Measurements from ENCODE around the gene TFEB.

The TFEB gene

GRCh38 chr6:41672816-41673703, 62.3 kb downstream of the TFEB start:
- no peaks in the 10 kb centered on the region for H3K4me1 Mint-ChIP-seq (ENCODE audit: low read depth)
- peaks cover 2% of the 10 kb centered on the region for H3K27me3 Mint-ChIP-seq (ENCODE audit: low read depth)
- no peak overlapping the region for H3K4me3 Mint-ChIP-seq
- H3K36me3 Mint-ChIP-seq (ENCODE audit: low read depth): no peaks in the 10 kb centered on the region
- H3K27ac Mint-ChIP-seq: no peak overlapping the region
- no peak for DNase-seq (ENCODE audit: low spot score)
- H3K9me3 Mint-ChIP-seq: no peaks in the 10 kb centered on the region

GRCh38 chr6:41672016-41672415, 63.4 kb downstream of the TFEB start:
- peaks cover 10% of the 10 kb centered on the region for H3K27me3 Mint-ChIP-seq (ENCODE audit: low read depth)
- H3K4me3 Mint-ChIP-seq: no peak overlapping the region
- no peak for DNase-seq (ENCODE audit: low spot score)

GRCh38 chr6:41671376-41671775, 64.0 kb downstream of the TFEB start:
- no peaks in the 10 kb centered on the region for H3K36me3 Mint-ChIP-seq (ENCODE audit: low read depth)
- H3K9me3 Mint-ChIP-seq: no peaks in the 10 kb centered on the region
- H3K27me3 Mint-ChIP-seq (ENCODE audit: low read depth): peaks cover 11% of the 10 kb centered on the region
- H3K27ac Mint-ChIP-seq: no peak overlapping the region
- DNase-seq (ENCODE audit: low spot score): no peak
- H3K4me3 Mint-ChIP-seq: no peak overlapping the region
- no peaks in the 10 kb centered on the region for H3K4me1 Mint-ChIP-seq (ENCODE audit: low read depth)

More at GRCh38 chr6:41672016-41672415, 63.4 kb downstream of the TFEB start:
- no peak overlapping the region for H3K27ac Mint-ChIP-seq
- no peaks in the 10 kb centered on the region for H3K36me3 Mint-ChIP-seq (ENCODE audit: low read depth)
- H3K9me3 Mint-ChIP-seq: no peaks in the 10 kb centered on the region
- no peaks in the 10 kb centered on the region for H3K4me1 Mint-ChIP-seq (ENCODE audit: low read depth)

GRCh38 chr6:41670703-41671360, 64.6 kb downstream of the TFEB start:
- no peaks in the 10 kb centered on the region for H3K36me3 Mint-ChIP-seq (ENCODE audit: low read depth)
- DNase-seq (ENCODE audit: low spot score): no peak
- H3K9me3 Mint-ChIP-seq: no peaks in the 10 kb centered on the region
- H3K4me1 Mint-ChIP-seq (ENCODE audit: low read depth): no peaks in the 10 kb centered on the region
- H3K4me3 Mint-ChIP-seq: no peak overlapping the region
- peaks cover 12% of the 10 kb centered on the region for H3K27me3 Mint-ChIP-seq (ENCODE audit: low read depth)
- no peak overlapping the region for H3K27ac Mint-ChIP-seq

- no peak overlapping the region for H3K27ac Mint-ChIP-seq
- H3K4me3 Mint-ChIP-seq: no peak overlapping the region
- no peaks in the 10 kb centered on the region for H3K4me1 Mint-ChIP-seq (ENCODE audit: low read depth)
- H3K27me3 Mint-ChIP-seq (ENCODE audit: low read depth): peaks cover 12% of the 10 kb centered on the region
- no peak for DNase-seq (ENCODE audit: low spot score)
- no peaks in the 10 kb centered on the region for H3K36me3 Mint-ChIP-seq (ENCODE audit: low read depth)
- no peaks in the 10 kb centered on the region for H3K9me3 Mint-ChIP-seq
Observed at GRCh38 chr6:41668968-41669367, 66.4 kb downstream of the TFEB start.

GRCh38 chr6:41667195-41667594, 68.2 kb downstream of the TFEB start:
- H3K36me3 Mint-ChIP-seq (ENCODE audit: low read depth): no peaks in the 10 kb centered on the region
- H3K4me3 Mint-ChIP-seq: no peak overlapping the region
- peaks cover 16% of the 10 kb centered on the region for H3K27me3 Mint-ChIP-seq (ENCODE audit: low read depth)
- DNase-seq (ENCODE audit: low spot score): no peak
- no peaks in the 10 kb centered on the region for H3K4me1 Mint-ChIP-seq (ENCODE audit: low read depth)
- H3K9me3 Mint-ChIP-seq: no peaks in the 10 kb centered on the region
- H3K27ac Mint-ChIP-seq: no peak overlapping the region

GRCh38 chr6:41664271-41664670, 71.1 kb downstream of the TFEB start:
- Mint-ChIP-seq H3K9me3 (no peaks in the 10 kb centered on the region), H3K4me1 (ENCODE audit: low read depth) (no peaks in the 10 kb centered on the region), H3K27ac (no peak overlapping the region), H3K36me3 (ENCODE audit: low read depth) (no peaks in the 10 kb centered on the region), H3K27me3 (ENCODE audit: low read depth) (peaks cover 25% of the 10 kb centered on the region), H3K4me3 (no peak overlapping the region)
- DNase-seq (ENCODE audit: low spot score): no peak

GRCh38 chr6:41663568-41663967, 71.8 kb downstream of the TFEB start:
- no peak overlapping the region for H3K27ac Mint-ChIP-seq

GRCh38 chr6:41659935-41660334, 75.5 kb downstream of the TFEB start:
- Mint-ChIP-seq H3K4me3 (no peak overlapping the region), H3K4me1 (ENCODE audit: low read depth) (no peaks in the 10 kb centered on the region), H3K9me3 (no peaks in the 10 kb centered on the region), H3K27me3 (ENCODE audit: low read depth) (peaks cover 14% of the 10 kb centered on the region), H3K36me3 (ENCODE audit: low read depth) (no peaks in the 10 kb centered on the region), H3K27ac (no peak overlapping the region)
- no peak for DNase-seq (ENCODE audit: low spot score)

More at GRCh38 chr6:41663568-41663967, 71.8 kb downstream of the TFEB start:
- H3K36me3 Mint-ChIP-seq (ENCODE audit: low read depth): no peaks in the 10 kb centered on the region
- DNase-seq (ENCODE audit: low spot score): no peak
- H3K9me3 Mint-ChIP-seq: no peaks in the 10 kb centered on the region
- no peak overlapping the region for H3K4me3 Mint-ChIP-seq
- H3K27me3 Mint-ChIP-seq (ENCODE audit: low read depth): peaks cover 25% of the 10 kb centered on the region
- H3K4me1 Mint-ChIP-seq (ENCODE audit: low read depth): no peaks in the 10 kb centered on the region

- no peak overlapping the region for H3K27ac Mint-ChIP-seq
- no peaks in the 10 kb centered on the region for H3K36me3 Mint-ChIP-seq (ENCODE audit: low read depth)
- peaks cover 12% of the 10 kb centered on the region for H3K27me3 Mint-ChIP-seq (ENCODE audit: low read depth)
- H3K9me3 Mint-ChIP-seq: no peaks in the 10 kb centered on the region
- no peak overlapping the region for H3K4me3 Mint-ChIP-seq
- H3K4me1 Mint-ChIP-seq (ENCODE audit: low read depth): no peaks in the 10 kb centered on the region
- DNase-seq (ENCODE audit: low spot score): no peak
Observed at GRCh38 chr6:41658636-41659035, 76.8 kb downstream of the TFEB start.

GRCh38 chr6:41657131-41658094, 78.0 kb downstream of the TFEB start:
- no peak overlapping the region for H3K4me3 Mint-ChIP-seq
- no peak overlapping the region for H3K27ac Mint-ChIP-seq
- no peaks in the 10 kb centered on the region for H3K36me3 Mint-ChIP-seq (ENCODE audit: low read depth)

GRCh38 chr6:41656002-41656691, 79.3 kb downstream of the TFEB start:
- H3K36me3 Mint-ChIP-seq (ENCODE audit: low read depth): no peaks in the 10 kb centered on the region
- no peaks in the 10 kb centered on the region for H3K9me3 Mint-ChIP-seq
- H3K27me3 Mint-ChIP-seq (ENCODE audit: low read depth): peaks cover 3% of the 10 kb centered on the region
- DNase-seq (ENCODE audit: low spot score): no peak
- H3K4me3 Mint-ChIP-seq: no peak overlapping the region
- H3K27ac Mint-ChIP-seq: no peak overlapping the region
- no peaks in the 10 kb centered on the region for H3K4me1 Mint-ChIP-seq (ENCODE audit: low read depth)

More at GRCh38 chr6:41657131-41658094, 78.0 kb downstream of the TFEB start:
- Mint-ChIP-seq H3K27me3 (ENCODE audit: low read depth) (peaks cover 10% of the 10 kb centered on the region), H3K4me1 (ENCODE audit: low read depth) (no peaks in the 10 kb centered on the region), H3K9me3 (no peaks in the 10 kb centered on the region)
- no peak for DNase-seq (ENCODE audit: low spot score)

- H3K27me3 Mint-ChIP-seq (ENCODE audit: low read depth): peaks cover 2% of the 10 kb centered on the region
- H3K4me3 Mint-ChIP-seq: no peak overlapping the region
Observed at GRCh38 chr6:41655646-41656001, 79.8 kb downstream of the TFEB start.

More at GRCh38 chr6:41655646-41656001, 79.8 kb downstream of the TFEB start:
- Mint-ChIP-seq H3K9me3 (no peaks in the 10 kb centered on the region), H3K27ac (no peak overlapping the region), H3K4me1 (ENCODE audit: low read depth) (no peaks in the 10 kb centered on the region), H3K36me3 (ENCODE audit: low read depth) (no peaks in the 10 kb centered on the region)
- DNase-seq (ENCODE audit: low spot score): no peak

Measured in T-helper 2 cell treated with Interferon-gamma antibody and Interleukin-4, amounts not matched to agents 5 μg/mL and 100 μg/mL, for 36 hours (primary cell).